Measurements from ENCODE around the gene TBC1D10A. TPM values are rescaled to one million over a fixed set of nuclear protein-coding genes. Genes with fewer than 3 reads are reported as not detected.

The TBC1D10A gene
- total and polyA plus RNA-seq, 2 experiments from 2014 or later: 15.7 to 39.9 TPM

DNA sequence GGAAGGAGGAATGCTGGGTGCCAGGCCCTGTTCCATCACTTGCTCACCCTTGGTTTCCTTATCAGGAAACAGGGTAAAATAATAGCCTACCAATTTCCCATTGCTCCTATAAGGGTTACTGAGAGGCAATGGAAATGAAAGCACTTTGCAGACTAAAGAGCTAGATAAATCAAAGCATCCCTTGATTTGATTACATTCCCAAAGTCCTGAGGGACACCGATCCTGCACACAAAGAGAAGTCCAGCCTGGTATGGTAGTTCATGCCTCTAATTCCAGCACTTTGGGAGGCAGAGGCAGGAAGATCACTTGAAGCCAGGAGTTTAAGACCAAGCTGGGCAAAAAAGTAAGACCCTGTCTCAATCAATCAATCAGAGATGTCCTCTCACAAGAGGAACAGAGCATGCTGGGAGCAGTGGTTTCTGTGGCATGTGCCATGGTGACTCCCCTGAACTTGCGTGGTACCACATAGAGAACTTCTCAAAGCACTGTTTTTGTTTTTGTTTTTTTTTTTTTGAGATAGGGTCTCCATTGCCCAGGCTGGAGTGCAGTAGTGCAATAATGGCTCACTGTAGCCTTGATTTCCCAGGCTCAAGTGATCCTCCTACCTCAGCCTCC, 10.7 kb downstream of the TBC1D10A start:
- 96% methylated on average over 2 of the region's 2 CpGs for WGBS (ENCODE audit: low lambda C conversion rate, missing lambda C conversion rate)
- Histone ChIP-seq H3K36me3 (replicated peaks; ENCODE audit: insufficient read depth, low read depth) (no peaks in the 10 kb centered on the region), H2AFZ (no peak overlapping the region), H3K27me3 (no peaks in the 10 kb centered on the region), H4K20me1 (ENCODE audit: insufficient read depth, poor library complexity, severe bottlenecking) (peaks cover 46% of the 10 kb centered on the region), H3K4me3 (no peak overlapping the region), H3K4me1 (ENCODE audit: insufficient read depth) (peaks cover 25% of the 10 kb centered on the region), H3K9me3 (ENCODE audit: low read depth) (no peaks in the 10 kb centered on the region), H3K9me2 (replicated peaks; ENCODE audit: insufficient read depth) (no peaks in the 10 kb centered on the region), H3K4me2 (no peak overlapping the region), H3K27ac (no peak overlapping the region), H3K79me2 (peaks cover 93% of the 10 kb centered on the region)
- DNase-seq (ENCODE audit: low spot score): no peak
- TF ChIP-seq EZH2 (IDR thresholded peaks at IDR 0.05; ENCODE audit: borderline replicate concordance) (no peak), EZH2phosphoT487 (IDR thresholded peaks at IDR 0.05; ENCODE audit: low read depth, severe bottlenecking, unreplicated experiment) (no peak)
- TF ChIP-seq, protein P1, sequence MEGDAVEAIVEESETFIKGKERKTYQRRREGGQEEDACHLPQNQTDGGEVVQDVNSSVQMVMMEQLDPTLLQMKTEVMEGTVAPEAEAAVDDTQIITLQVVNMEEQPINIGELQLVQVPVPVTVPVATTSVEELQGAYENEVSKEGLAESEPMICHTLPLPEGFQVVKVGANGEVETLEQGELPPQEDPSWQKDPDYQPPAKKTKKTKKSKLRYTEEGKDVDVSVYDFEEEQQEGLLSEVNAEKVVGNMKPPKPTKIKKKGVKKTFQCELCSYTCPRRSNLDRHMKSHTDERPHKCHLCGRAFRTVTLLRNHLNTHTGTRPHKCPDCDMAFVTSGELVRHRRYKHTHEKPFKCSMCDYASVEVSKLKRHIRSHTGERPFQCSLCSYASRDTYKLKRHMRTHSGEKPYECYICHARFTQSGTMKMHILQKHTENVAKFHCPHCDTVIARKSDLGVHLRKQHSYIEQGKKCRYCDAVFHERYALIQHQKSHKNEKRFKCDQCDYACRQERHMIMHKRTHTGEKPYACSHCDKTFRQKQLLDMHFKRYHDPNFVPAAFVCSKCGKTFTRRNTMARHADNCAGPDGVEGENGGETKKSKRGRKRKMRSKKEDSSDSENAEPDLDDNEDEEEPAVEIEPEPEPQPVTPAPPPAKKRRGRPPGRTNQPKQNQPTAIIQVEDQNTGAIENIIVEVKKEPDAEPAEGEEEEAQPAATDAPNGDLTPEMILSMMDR (IDR thresholded peaks at IDR 0.05; ENCODE audit: poor library complexity): no peak

DNA sequence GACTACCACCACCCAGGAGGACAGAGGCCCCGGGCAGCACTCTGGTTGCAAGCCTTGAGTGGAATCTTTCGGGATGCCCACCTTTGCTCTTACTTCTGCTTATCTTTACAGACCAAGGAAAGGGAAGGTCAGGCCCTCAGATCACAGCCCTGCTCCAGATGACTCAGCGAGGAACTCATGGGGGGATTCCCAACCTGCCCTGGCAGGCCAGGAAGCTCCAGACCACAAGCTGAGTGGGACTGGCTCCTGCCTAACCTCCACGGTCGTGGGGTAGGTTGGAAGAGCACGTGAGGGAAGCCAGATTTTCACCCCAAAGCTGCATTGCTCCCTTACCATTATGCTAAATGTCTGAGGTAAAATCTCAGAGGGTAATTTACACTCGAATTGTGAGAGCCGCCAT, 11.8 kb downstream of the TBC1D10A start:
- H3K4me3 ChIP-seq: no peak overlapping the region
- H3K36me3 ChIP-seq (replicated peaks; ENCODE audit: insufficient read depth, low read depth): no peaks in the 10 kb centered on the region
- H4K20me1 ChIP-seq (ENCODE audit: insufficient read depth, poor library complexity, severe bottlenecking): peaks cover 41% of the 10 kb centered on the region
- TF ChIP-seq EZH2phosphoT487 (IDR thresholded peaks at IDR 0.05; ENCODE audit: low read depth, severe bottlenecking, unreplicated experiment): no peak
- TF ChIP-seq, protein P1 (IDR thresholded peaks at IDR 0.05; ENCODE audit: poor library complexity): no peak
- TF ChIP-seq EZH2 (IDR thresholded peaks at IDR 0.05; ENCODE audit: borderline replicate concordance): no peak
- H3K79me2 ChIP-seq: peaks cover 88% of the 10 kb centered on the region
- H3K9me2 ChIP-seq (replicated peaks; ENCODE audit: insufficient read depth): no peaks in the 10 kb centered on the region
- H3K27ac ChIP-seq: peak overlapping the region; percentile 14
- H3K4me2 ChIP-seq: no peak overlapping the region
- no peak overlapping the region for H2AFZ ChIP-seq
- DNase-seq (ENCODE audit: low spot score): no peak
- H3K27me3 ChIP-seq: no peaks in the 10 kb centered on the region
- peaks cover 35% of the 10 kb centered on the region for H3K4me1 ChIP-seq (ENCODE audit: insufficient read depth)
- H3K9me3 ChIP-seq (ENCODE audit: low read depth): no peaks in the 10 kb centered on the region
- WGBS (ENCODE audit: low lambda C conversion rate, missing lambda C conversion rate): 74% methylated on average over 8 of the region's 8 CpGs

DNA sequence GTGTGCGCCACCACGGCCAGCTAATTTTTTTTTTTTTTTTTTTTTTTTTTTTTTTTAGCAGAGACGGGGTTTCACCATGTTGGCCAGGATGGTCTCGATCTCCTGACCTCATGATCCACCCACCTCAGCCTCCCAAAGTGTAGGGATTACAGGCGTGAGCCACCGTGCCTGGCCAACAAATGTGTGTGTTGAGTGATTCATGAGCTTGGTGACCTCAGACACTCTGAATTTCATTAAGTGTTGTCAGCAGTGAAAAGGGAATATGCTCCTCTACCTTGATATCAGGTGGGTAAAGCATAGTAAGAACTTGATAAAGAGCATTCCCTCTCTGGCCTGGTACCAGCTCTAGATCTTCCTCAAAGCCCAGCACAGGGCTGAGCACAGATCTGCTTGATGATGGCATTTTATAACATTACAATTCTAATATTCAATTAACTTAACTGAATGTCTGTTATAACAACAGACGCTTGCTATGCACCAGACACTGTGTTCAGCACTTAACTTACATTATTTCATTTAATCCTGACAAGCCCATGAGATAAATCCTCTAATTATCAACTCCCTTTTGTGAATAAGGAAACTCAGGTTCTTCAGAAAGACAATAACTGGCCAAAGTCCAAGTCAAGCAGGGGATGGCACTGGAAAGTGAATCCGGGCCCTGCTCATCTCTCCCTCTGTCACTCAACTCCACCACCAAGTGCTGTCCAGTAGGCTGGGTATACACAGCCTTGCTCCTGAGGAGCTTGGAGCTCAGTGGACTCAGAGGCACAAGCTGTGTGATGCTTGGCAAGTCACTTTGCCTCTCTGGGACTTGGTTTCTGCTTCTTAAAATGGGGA, 13.0 kb downstream of the TBC1D10A start:
- Histone ChIP-seq H3K36me3 (replicated peaks; ENCODE audit: insufficient read depth, low read depth) (no peaks in the 10 kb centered on the region), H3K9me2 (replicated peaks; ENCODE audit: insufficient read depth) (no peaks in the 10 kb centered on the region), H2AFZ (no peak overlapping the region), H3K27ac (peak overlapping the region; percentile 41), H3K4me1 (ENCODE audit: insufficient read depth) (peaks cover 40% of the 10 kb centered on the region), H4K20me1 (ENCODE audit: insufficient read depth, poor library complexity, severe bottlenecking) (peaks cover 33% of the 10 kb centered on the region), H3K27me3 (no peaks in the 10 kb centered on the region), H3K79me2 (peaks cover 88% of the 10 kb centered on the region), H3K9me3 (ENCODE audit: low read depth) (no peaks in the 10 kb centered on the region), H3K4me3 (no peak overlapping the region), H3K4me2 (no peak overlapping the region)
- no peak for DNase-seq (ENCODE audit: low spot score)
- TF ChIP-seq EZH2 (IDR thresholded peaks at IDR 0.05; ENCODE audit: borderline replicate concordance): no peak
- no peak for TF ChIP-seq EZH2phosphoT487 (IDR thresholded peaks at IDR 0.05; ENCODE audit: low read depth, severe bottlenecking, unreplicated experiment)
- TF ChIP-seq, protein P1 (IDR thresholded peaks at IDR 0.05; ENCODE audit: poor library complexity): no peak
- 86% methylated on average over 5 of the region's 8 CpGs for WGBS (ENCODE audit: low lambda C conversion rate, missing lambda C conversion rate)
